D721Med (cell line): ENCODE data around the gene NLK.

Experiments used
- DNase-seq: peaks from one replicate; pipeline ENCODE4 v3.0.0; 2011; ENCODE audit warnings: low spot score; ENCODE audit not compliant: insufficient read length
- FAIRE-seq: peaks from 2 replicates; lab custom pipeline; 2011; peaks lifted over from hg19 to GRCh38; lab: Jason Lieb, UNC
- TF ChIP-seq, protein P1 (sequence below): IDR thresholded peaks from 2 replicates; pipeline ENCODE4 v1.5.1; 2012; ENCODE audit warnings: mild to moderate bottlenecking, control low read depth; ENCODE audit not compliant: insufficient read depth; ENCODE audit errors: missing control alignments

NLK gene

DNA sequence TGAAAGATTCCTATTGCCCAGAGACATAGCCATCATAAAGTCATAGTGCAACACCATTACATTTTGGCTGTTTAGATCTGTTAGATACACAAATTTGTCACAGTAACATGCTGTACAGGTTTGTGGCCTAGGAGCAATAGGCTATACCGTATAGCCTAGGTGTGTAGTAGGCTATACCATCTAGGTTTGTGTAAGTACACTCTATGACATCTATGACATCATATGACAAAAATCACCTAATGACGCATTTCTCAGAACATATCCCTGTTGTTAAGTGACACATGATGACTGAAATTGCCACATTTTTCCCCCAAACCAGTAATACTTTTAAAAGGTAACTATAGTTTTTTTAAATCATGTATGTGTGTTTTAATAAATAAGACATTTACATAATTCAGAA, 43.3 kb downstream of the NLK start:
- TF ChIP-seq, protein P1, sequence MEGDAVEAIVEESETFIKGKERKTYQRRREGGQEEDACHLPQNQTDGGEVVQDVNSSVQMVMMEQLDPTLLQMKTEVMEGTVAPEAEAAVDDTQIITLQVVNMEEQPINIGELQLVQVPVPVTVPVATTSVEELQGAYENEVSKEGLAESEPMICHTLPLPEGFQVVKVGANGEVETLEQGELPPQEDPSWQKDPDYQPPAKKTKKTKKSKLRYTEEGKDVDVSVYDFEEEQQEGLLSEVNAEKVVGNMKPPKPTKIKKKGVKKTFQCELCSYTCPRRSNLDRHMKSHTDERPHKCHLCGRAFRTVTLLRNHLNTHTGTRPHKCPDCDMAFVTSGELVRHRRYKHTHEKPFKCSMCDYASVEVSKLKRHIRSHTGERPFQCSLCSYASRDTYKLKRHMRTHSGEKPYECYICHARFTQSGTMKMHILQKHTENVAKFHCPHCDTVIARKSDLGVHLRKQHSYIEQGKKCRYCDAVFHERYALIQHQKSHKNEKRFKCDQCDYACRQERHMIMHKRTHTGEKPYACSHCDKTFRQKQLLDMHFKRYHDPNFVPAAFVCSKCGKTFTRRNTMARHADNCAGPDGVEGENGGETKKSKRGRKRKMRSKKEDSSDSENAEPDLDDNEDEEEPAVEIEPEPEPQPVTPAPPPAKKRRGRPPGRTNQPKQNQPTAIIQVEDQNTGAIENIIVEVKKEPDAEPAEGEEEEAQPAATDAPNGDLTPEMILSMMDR = no peak
- DNase-seq = no peak
- peak; percentile 46 for FAIRE-seq

DNA sequence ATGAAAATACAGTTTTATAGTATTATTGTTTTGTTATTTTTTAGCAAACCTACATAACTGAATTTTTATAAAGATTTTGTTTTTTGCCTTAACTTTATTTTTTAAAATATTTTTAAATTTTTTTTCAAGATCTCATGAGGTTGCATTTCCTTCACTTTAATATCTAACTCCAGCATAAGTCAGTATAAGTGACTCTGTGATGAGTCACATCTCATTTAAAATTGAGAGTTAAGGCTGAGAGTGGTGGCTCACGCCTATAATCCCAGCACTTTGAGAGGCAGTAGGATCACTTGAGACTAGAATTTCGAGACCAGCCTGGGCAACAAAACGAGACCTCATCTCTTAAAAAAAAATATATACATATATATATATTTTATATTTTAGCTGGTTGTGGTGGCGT, 44.0 kb downstream of the NLK start:
- TF ChIP-seq, protein P1 = no peak
- no peak for DNase-seq
- no peak for FAIRE-seq

DNA sequence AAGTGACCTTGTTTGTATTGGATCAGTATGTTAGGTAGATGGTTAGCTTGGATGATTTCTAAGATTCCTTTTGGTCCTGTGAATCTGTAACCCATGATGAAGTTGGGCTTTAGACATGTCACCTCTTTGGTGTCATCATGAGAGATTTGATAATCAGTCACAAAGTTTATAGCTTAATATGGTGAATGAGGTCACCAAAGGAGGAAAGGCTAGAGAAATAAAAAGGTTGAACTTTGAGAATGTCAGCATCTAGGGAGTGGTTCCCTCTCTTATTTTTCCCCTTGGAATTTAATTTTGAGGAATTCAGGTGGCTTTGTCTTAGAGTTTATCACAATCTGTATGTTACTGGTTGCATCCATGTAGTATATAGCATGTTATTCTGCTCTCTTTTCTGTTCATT, 45.3 kb downstream of the NLK start:
- DNase-seq = no peak
- FAIRE-seq = peak; percentile 56
- TF ChIP-seq, protein P1 = no peak

- FAIRE-seq = no peak
- no peak for DNase-seq
- TF ChIP-seq, protein P1 = no peak
Observed at GRCh38 chr17:28090551-28090950, 48.1 kb downstream of the NLK start.

GRCh38 chr17:28092088-28092487, 49.6 kb downstream of the NLK start:
- TF ChIP-seq, protein P1 = no peak
- FAIRE-seq (no peak), DNase-seq (no peak)

GRCh38 chr17:28093999-28094716, 51.7 kb downstream of the NLK start:
- TF ChIP-seq, protein P1 = no peak
- no peak for DNase-seq
- peak; percentile 51 for FAIRE-seq

- TF ChIP-seq, protein P1 = no peak
- FAIRE-seq (no peak), DNase-seq (no peak)
Observed at GRCh38 chr17:28096756-28097155, 54.3 kb downstream of the NLK start.
